HepG2 (cell line): Measurements from ENCODE around the gene OSCP1. TPM values are rescaled to one million over a fixed set of nuclear protein-coding genes. Genes with fewer than 3 reads are reported as not detected.

Source experiments
- AHR ChIP-seq: IDR thresholded peaks from 2 replicates; pipeline ENCODE4 v1.6.1; 2018; ENCODE audit warnings: missing genetic modification reagents, missing compliant biosample characterization
- ARID5B ChIP-seq: IDR thresholded peaks from 2 replicates; pipeline ENCODE4 v1.4.0; 2020; ENCODE audit warnings: mild to moderate bottlenecking, missing genetic modification reagents
- CBX5 ChIP-seq: sonication (generic); formaldehyde crosslinking; IDR thresholded peaks from 2 replicates; pipeline ENCODE4 v1.4.0; 2020; ENCODE audit warnings: missing genetic modification reagents, borderline replicate concordance
- CSRNP1 ChIP-seq: sonication (generic); formaldehyde crosslinking; IDR thresholded peaks from 2 replicates; pipeline ENCODE4 v1.8.1; 2023; ENCODE audit warnings: mild to moderate bottlenecking, missing genetic modification reagents
- FOSL2 ChIP-seq: sonication (generic); formaldehyde crosslinking; IDR thresholded peaks from 2 replicates; pipeline ENCODE4 v1.4.0; 2020; ENCODE audit warnings: missing genetic modification reagents
- GMEB2 ChIP-seq: IDR thresholded peaks from 2 replicates; pipeline ENCODE4 v1.6.1; 2016; ENCODE audit warnings: missing biosample characterization, missing genetic modification reagents, low read depth
- KLF13 ChIP-seq: sonication (generic); formaldehyde crosslinking; IDR thresholded peaks from 2 replicates; pipeline ENCODE4 v1.4.0; 2020; ENCODE audit warnings: mild to moderate bottlenecking, missing genetic modification reagents
- MAFK ChIP-seq, 2 experiments: IDR thresholded peaks in 1 of 2; conservative IDR thresholded peaks in 1 of 2; 2 replicates each; pipeline ENCODE4 v1.6.1; 2011; ENCODE audit warnings: improper control_type of control experiment in 2 of 2, low read length in 2 of 2
- MAZ ChIP-seq, 2 experiments: sonication (generic) in 1 of 2; formaldehyde crosslinking in 1 of 2; IDR thresholded peaks; 2 replicates each; pipeline versions ENCODE4 v1.5.0 to v1.6.1; 2012 to 2020; ENCODE audit warnings: low read depth in 2 of 2, mild to moderate bottlenecking in 2 of 2, borderline replicate concordance in 1 of 2, improper control_type of control experiment in 1 of 2, low read length in 1 of 2, missing genetic modification reagents in 1 of 2, moderate library complexity in 1 of 2
- MTF1 ChIP-seq: sonication (generic); formaldehyde crosslinking; IDR thresholded peaks from 2 replicates; pipeline ENCODE4 v1.5.0; 2020; ENCODE audit warnings: missing genetic modification reagents
- NKX3-1 ChIP-seq: sonication (generic); formaldehyde crosslinking; IDR thresholded peaks from 2 replicates; pipeline ENCODE4 v1.5.0; 2020; ENCODE audit warnings: missing genetic modification reagents
- NR2C2 ChIP-seq: sonication (generic); formaldehyde crosslinking; IDR thresholded peaks from 2 replicates; pipeline ENCODE4 v1.4.0; 2020; ENCODE audit warnings: missing genetic modification reagents, mild to moderate bottlenecking, moderate library complexity, borderline replicate concordance
- NRL ChIP-seq: sonication (generic); formaldehyde crosslinking; IDR thresholded peaks from 2 replicates; pipeline ENCODE4 v1.5.0; 2020; ENCODE audit warnings: missing genetic modification reagents, mild to moderate bottlenecking, moderate library complexity, borderline replicate concordance
- SMAD3 ChIP-seq: sonication (generic); formaldehyde crosslinking; IDR thresholded peaks from 2 replicates; pipeline ENCODE4 v1.4.0; 2020; ENCODE audit warnings: missing genetic modification reagents
- SMARCC2 ChIP-seq: fragments of 450-650 bp; IDR thresholded peaks from 2 replicates; pipeline ENCODE4 v1.6.1; 2017; ENCODE audit warnings: antibody characterized with exemption, mild to moderate bottlenecking
- SUZ12 ChIP-seq: fragments of 150-350 bp; IDR thresholded peaks from 2 replicates; pipeline ENCODE4 v1.6.1; 2014; ENCODE audit warnings: low read depth, low read length
- ZEB1 ChIP-seq: IDR thresholded peaks from 2 replicates; pipeline ENCODE4 v1.6.1; 2012; ENCODE audit warnings: mild to moderate bottlenecking, low read depth, inconsistent platforms; ENCODE audit not compliant: insufficient replicate concordance
- ZNF431 ChIP-seq: sonication (generic); formaldehyde crosslinking; IDR thresholded peaks from 2 replicates; pipeline ENCODE4 v1.9.0; 2022; ENCODE audit warnings: missing genetic modification reagents, low read depth, mild to moderate bottlenecking, borderline replicate concordance
- ZNF501 ChIP-seq: sonication (generic); formaldehyde crosslinking; IDR thresholded peaks from 2 replicates; pipeline ENCODE4 v1.5.1; 2020; ENCODE audit warnings: mild to moderate bottlenecking, moderate library complexity, missing genetic modification reagents
- ZNF775 ChIP-seq: sonication (generic); formaldehyde crosslinking; IDR thresholded peaks from 2 replicates; pipeline ENCODE4 v1.4.0; 2020; ENCODE audit warnings: missing genetic modification reagents, mild to moderate bottlenecking, moderate library complexity, borderline replicate concordance
- ZNF780A ChIP-seq: sonication (generic); formaldehyde crosslinking; IDR thresholded peaks from 2 replicates; pipeline ENCODE4 v1.8.0; 2022; ENCODE audit warnings: mild to moderate bottlenecking, missing genetic modification reagents, moderate library complexity
- ZSCAN25 ChIP-seq: sonication (generic); formaldehyde crosslinking; IDR thresholded peaks from 2 replicates; pipeline ENCODE4 v1.8.0; 2022; ENCODE audit warnings: mild to moderate bottlenecking, missing genetic modification reagents
- polyA plus RNA-seq, 8 experiments: library from polyadenylated mRNA; depleted of rRNA in 3 of 8; stranded (reverse) in 7 of 8; unstranded in 1 of 8; fragments of >200 nt; fragmentation: Illumina TruSeq in 4 of 8; extraction: Trizol in 4 of 8; gene quantifications; 2 replicates each; pipeline versions ENCODE4 v1.2.1 to v1.2.3, GENCODE V29; 2011 to 2016; ENCODE audit warnings: low read depth in 4 of 8, missing spikeins in 1 of 8, mixed read lengths in 1 of 8; ENCODE audit not compliant: insufficient read depth in 1 of 8
- total RNA-seq, 5 experiments: library from RNA; depleted of rRNA; stranded (reverse); fragments of >200 nt; fragmentation: Illumina TruSeq; extraction: Trizol; gene quantifications; 2 replicates each; pipeline ENCODE4 v1.2.3, GENCODE V29; 2016; ENCODE audit warnings: low read depth in 1 of 5

OSCP1 gene
- total and polyA plus RNA-seq, 2 of the 13 experiments (the other 11 are each of a cell fraction or from before 2014, with no cell fraction given): 0.60 to 0.84 TPM

- TF ChIP-seq ZNF501 (peak; percentile 79; the same call in 1 of the 2 replicates), NRL (no peak), NR2C2 (CRISPR knock-in tag) (peak; percentile 78; the same call in 1 of the 2 replicates), ZNF775 (CRISPR knock-in tag) (no peak), CBX5 (CRISPR knock-in tag) (peak; percentile 60; the same call in 1 of the 2 replicates), NKX3-1 (no peak), ZSCAN25 (peak; percentile 78), KLF13 (no peak), MAZ (IDR thresholded peaks at IDR 0.05; ENCODE audit: borderline replicate concordance, low read depth, low read length) (peak; percentile 76), MAZ (CRISPR knock-in tag; IDR thresholded peaks at IDR 0.05; ENCODE audit: low read depth) (peak; percentile 92), SUZ12 (no peak), MTF1 (CRISPR knock-in tag) (no peak), FOSL2 (CRISPR knock-in tag) (peak; percentile 57), SMAD3 (CRISPR knock-in tag) (0 out of 2 replicates have a peak, but pooled peaks have one; percentile 48), ZEB1 (peak; percentile 66), SMARCC2 (no peak), ZNF780A (no peak), GMEB2 (no peak), AHR (CRISPR knock-in tag) (no peak), ARID5B (CRISPR knock-in tag) (peak; percentile 57), ZNF431 (CRISPR knock-in tag) (peak; percentile 57; the same call in 1 of the 2 replicates), MAFK (conservative IDR thresholded peaks at IDR 0.05 in 1 of 2, IDR thresholded peaks at IDR 0.05 in 1 of 2; ENCODE audit: low read length in 2 of 2) (0 out of 4 replicates have a peak, but pooled peaks of 1 of the 2 experiments have one; percentile 9), CSRNP1 (CRISPR knock-in tag) (no peak; the same call in 1 of the 2 replicates)
Observed at GRCh38 chr1:36400825-36401601, 49.2 kb downstream of the OSCP1 start (continued).
